Left renal pelvis (tissue), 4 donors: ENCODE results near the gene BAHCC1. TPM values are rescaled to one million over a fixed set of nuclear protein-coding genes. Genes with fewer than 3 reads are reported as not detected.

ENCODE experiments used
- DNase-seq, 4 donors: peaks; one replicate each; pipeline ENCODE4 v3.0.0-alpha.2; 2013; ENCODE audit warnings: low read depth in 4 of 4, low spot score in 3 of 4
- polyA plus RNA-seq, 4 donors: library from polyadenylated mRNA; unstranded; fragments of 120-200 nt; gene quantifications; one replicate each; pipeline ENCODE4 v1.2.1, GENCODE V29; 2013; ENCODE audit not compliant: insufficient read length in 4 of 4

The BAHCC1 gene
- polyA plus RNA-seq, 4 donors: 15.3 to 31.2 (median 17.6) TPM

DNA sequence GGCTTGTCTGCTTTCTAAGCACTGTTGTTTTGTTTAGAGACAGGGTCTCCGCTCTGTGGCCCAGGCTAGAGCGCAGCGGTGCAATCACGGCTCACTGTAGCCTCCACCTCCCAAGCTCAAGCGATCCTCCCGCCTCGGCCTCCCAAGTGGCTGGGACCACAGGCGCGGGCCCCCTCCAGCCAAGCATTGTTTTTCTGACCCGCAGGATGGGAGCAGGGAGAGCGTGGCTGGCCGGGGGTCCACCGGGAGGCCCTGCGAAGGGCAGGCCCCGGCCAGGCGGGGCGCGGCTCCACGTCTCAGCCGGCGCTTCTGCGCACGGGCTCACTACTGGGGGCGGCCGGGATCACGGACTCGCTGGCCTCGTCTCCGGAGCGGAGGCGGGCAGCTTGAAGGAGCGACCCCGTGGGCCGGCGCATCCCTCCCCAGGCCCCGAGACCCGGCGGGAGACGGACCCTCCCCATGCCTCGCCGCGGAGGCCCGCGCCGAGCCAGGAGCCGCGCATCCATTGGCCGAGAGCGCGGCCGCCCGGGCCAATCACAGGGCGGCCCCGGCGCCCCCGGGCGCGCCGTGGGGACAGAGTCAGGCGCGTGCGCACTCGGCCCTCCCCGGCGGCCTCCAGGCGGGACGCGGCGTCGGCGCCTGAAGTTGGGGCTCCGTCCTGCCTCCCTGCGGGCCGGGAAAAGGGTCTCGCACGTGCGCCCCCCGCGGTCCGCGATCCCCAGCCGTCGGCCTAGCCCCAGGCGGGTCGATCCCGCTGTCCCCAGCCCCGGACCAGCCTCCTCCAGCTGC, 92.4 kb downstream of the BAHCC1 start:
- peak in 3 of 4 donors; percentile 61 to 77 (median 70) for DNase-seq

DNA sequence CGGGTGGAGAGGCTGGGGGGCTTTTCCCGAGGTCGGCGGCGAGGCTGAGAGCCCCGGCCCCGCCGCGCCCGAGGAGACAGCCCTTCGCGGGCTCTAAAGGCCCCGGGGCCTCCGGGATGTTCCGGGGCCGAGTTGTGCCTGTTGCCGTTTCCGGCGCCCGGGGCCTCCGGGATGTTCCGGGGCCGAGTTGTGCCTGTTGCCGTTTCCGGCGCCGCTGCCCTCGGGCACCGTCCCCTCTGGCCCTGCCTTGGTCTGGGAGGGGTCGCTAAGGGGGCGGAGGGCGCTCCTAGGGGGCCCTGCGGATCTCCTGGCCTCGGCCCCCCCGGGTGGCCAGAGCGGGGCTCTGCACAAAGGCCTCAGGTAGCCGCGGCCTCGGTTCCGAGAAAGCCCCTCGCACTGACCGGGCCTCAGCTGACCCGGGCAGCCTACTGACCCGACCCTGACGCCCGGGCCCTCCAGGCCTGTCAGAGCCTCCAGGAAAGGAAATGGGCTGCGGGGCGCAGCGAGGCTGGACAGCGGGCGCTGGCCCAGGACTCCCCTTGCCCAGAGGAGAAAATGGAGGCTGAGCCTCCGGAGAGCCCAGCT, 93.1 kb downstream of the BAHCC1 start:
- DNase-seq: no peak

DNA sequence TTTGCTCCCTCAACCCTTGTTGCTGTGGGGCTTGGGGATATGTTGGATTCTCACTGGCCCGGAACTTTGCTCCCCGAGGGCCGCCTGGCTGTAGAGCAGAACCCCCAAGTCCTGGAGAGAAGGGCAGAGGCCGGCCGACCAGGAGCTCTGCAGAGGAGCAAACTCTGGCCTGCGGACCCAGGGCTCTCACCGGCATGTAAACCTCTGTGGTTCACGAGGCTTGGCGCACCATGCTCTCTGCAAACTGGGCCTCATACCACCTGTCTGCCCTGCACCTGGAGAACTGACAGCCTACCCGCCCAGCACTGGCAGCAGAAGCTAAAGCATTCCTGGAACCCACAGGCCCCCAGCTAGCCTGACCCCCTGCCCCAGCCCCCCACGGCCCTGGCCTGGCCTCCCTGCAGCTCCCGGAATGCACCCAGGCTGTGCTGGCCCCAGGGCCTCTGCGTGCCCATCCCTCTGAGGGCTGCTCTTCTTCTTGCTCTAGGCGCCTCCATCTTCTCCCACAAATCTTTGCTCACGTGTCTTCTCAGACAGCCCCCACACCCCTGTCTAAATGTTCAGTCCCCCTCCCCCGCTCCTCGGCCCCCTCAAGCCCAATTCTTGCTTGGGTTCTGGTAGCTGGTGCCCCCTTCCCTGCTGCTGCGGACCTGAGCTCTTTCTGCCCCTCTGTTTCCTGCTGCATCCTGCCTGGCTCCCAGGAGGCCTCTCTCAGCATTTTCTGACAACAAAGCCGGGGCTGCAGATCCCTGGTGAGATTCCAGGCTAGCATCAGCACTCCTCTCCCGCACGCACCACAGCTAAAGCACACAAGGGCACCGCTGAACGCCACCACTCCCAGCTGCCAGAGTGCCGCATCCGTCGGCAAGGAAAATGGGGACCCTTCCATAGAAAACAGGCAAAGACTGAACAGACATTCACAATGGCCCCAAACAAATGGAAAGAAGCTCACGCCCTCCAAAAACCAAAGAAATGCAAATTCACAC, 94.0 kb downstream of the BAHCC1 start:
- no peak for DNase-seq

DNA sequence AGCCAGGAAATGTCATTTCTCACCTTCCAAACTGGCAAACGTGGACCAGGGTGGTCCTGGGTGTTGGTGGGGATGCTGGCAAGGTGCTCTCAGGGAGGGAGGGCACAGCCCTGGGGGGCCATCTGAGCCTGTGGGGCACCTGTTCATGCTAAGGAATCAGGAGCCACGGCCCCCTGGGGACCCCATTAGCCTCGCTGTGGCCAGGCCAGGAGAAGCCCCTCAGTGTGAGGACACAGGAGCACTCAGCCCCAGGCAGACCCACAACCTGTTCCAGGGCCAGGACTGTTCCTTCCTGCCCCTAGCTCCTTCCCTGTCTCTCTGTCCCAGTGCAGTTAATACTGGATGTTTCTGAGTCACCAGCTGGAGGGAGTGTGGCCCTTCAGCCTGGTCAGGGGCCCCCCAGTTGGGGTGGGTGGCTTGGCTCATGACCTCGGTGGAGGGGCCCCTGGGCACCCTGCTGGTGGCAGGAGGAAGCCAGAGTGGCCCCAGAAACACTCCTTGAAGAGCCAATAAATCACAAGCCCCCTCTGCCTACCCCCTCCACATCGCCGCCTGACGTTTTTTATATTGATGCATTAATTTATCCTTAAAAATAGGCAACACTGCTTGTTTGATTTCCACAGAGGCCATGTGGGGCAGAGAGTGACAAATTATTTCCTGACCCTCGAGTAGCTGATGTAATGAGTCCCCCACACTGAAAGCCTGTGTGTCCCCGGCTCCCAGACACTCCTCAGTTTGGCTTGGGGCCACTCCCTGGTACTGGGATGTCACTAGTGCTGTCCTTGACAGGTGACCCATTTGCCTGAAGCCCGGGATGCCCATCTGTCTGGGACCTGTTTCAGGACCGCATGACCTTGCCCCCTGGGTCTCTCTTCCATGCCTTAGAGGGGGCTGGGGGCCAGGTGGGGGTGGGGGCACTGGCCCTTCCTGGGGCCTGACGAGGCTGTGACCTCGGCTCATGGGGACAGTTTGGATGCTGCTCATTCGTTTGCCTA, 95.0 kb downstream of the BAHCC1 start:
- no peak for DNase-seq

DNA sequence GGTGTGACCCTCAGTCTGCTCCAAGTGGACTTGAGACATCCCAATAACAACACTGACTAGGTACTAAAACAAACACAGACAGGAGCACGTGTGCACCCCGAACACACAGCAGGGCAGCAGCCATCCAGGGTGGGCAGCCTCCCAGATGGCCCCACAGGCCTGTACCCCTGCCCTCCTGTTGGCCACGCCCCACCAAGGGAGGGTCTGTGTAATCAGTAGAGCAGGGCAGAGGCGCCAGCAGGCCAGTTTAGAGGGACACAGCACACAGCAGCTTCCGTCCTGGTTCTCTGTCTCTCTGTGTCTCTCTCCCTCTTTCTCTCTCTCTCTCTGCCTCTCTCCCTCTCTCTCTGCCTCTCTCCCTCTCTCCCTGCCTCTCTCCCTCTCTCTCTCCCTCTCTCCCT, 95.9 kb downstream of the BAHCC1 start:
- DNase-seq: no peak

DNA sequence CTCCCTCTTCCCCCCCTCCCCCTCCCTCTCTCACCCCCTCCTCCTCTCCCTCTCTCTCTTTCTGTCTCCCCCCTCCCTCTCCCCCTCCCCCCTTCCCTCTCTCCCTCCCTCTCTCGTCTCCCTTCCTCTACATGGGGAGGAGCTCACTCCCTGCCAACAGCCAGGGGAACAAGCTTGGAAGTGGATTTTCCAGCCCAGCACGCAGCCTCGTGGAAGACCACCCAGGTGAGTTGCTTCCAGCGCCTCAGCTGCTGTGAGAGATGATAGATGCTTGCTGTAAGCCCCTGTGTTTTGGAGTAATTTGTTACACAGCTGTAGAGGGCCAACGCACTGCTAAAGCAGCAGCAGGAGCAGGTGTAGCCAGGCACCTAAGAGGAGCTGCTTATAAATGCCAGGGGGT, 96.5 kb downstream of the BAHCC1 start:
- no peak for DNase-seq

DNA sequence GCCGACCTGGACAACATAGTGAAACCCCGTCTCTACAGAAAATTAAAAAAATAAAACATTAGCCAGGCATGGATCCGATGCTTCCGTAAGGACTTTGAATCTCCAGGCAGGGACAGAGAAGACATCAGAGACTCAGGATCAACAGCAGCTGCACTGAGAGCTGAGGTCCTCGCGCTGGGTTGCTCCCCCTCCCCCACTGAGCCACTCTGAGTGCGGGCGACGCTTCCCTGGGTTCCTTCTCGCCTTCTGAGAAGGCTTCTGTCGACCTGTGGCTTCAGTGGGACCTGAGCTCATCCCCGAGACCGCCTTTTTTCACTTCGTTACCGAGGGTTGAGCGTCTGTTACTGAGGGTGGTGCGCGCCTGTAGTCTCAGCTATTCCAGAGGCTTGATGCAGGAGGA, 96.9 kb downstream of the BAHCC1 start:
- DNase-seq: no peak

DNA sequence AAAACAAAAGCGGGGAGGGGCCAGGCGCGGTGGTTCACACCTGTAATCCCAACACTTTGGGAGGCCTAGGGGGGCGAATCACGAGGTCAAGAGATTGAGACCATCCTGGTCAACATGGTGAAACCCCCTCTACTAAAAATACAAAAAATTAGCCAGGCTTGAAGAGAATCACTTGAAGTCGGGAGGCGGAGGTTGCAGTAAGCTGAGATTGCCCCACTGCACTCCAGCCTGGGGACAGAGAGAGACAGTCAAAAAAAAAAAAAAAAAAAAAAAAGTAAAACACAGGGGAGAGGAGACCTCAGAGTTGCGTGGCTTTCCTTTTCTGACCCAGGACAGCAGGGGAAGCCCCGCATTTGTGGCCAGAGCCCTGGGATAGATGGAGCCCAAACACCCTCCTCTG, 97.4 kb downstream of the BAHCC1 start:
- no peak for DNase-seq

DNA sequence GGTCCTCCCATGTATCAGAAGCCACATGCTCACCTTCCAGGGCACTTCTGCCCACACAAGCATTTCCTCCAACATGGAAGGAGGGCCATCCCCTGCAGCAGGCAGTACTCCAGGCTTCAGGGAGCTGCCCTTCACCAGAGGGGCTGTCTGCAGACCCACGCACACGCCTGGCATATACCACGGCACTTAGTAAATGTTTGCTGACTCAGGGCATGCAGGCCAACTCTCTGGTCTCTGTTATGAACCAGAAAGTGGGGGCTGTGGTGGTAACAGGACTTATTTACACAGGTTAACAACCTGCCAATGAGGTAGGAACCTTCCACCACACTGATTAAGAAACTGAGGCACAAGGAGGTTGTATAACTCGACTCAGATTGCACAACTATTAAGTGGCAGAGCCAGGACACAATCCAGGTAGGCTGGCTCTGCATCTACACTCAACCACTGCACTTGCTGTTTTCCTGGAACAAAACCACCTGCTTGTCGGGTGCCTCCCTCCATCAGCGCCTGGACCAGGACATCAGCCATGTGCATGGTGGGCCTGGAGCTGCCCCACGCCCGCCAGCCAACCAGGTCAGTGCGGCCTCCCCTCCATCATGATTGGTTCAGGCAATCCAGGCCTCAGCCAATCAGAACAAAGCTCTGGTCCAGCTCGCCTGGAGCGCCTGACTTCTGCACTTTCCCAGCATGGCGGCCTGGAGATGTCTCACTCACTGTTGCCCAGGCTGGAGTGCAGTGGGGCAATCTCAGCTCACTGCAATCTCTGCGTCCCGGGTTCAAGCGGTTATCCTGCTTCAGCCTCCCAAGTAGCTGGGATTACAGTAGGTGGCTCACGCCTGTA, 98.2 kb downstream of the BAHCC1 start:
- no peak for DNase-seq

DNA sequence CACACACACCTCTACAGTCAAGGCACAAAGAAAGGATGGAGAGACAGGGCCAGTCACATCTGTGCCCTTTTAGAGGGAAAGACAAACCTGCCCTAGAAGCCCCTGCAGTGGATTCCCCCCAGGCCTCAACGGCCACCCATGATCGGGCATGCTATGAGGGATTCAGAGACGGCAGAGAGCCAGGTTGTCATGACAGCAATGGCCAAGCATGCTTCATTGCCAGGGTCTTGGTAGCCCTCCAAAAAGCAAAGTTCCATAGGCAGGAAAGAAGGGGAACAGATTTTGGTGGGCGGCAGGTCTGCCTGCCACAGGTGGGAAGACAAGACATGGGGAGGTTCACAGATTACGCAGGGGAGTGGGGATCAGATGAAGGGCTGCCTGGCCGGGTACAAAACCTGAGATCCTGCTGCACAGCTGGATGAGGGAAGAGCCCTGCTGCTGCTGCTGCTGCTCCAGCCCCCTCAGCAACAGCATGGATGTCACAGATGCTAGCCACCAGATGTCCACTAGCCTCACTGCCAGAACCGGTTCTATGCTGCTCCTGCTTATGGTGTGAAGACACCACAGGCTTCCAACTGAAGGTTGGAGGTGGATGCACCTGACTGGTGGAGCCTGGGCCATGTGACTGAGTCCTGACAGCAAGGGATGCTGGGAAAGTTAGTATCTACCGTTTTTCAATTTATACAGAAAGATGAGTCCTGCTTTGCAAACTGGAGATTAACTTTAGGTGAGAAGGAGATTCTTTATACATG, 99.5 kb downstream of the BAHCC1 start:
- DNase-seq: no peak

DNA sequence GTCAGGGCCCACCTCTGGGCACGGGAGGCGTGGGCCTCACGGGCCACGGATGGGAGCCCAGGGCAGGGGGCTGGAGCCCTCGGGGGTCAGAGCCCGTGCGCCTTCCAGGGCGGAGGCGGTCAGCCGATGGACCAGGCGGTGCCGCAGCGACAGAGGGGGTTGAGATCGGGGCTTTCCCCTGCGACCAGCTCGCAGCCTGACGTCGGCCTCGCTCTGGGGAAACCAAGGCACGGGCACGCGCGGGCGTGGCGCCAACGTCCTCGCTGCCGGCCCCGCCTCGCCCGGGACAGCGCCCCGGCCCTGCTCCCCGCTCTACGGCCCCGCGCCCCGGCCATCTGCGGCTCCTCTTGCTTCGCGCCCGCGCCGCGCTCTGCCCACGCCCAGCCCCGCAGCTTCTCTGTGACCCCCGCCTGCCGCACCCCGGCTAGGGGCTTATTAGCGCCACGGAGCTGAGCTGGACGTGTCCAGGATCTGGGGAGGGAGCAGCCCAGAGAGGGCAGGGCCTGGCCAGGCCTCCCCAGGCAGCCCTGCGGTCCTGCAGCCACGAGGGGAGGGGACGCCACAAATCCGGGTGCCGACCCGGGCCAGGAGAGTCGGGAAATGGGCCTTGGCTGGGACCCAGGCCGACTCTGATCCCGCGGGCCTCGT, 103.8 kb downstream of the BAHCC1 start:
- no peak for DNase-seq

DNA sequence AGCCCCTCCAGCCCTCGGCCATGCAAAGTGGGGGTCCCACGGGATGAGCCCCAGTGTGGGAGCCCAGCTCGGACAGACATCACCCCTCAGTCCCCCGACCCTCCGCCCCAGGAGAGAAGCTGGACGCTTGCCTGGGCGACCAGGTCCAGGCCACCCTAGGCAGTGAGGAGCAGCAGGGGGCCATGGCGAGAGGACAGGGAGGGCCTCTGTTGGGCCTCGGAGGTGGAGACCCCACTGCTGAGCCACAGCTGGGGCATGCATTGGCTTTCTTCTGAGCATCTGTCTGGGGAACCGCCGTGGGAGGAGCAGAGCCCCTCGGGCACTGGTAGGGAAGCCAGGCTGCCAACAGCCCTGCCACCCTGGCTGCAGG, 104.3 kb downstream of the BAHCC1 start:
- DNase-seq: no peak

DNA sequence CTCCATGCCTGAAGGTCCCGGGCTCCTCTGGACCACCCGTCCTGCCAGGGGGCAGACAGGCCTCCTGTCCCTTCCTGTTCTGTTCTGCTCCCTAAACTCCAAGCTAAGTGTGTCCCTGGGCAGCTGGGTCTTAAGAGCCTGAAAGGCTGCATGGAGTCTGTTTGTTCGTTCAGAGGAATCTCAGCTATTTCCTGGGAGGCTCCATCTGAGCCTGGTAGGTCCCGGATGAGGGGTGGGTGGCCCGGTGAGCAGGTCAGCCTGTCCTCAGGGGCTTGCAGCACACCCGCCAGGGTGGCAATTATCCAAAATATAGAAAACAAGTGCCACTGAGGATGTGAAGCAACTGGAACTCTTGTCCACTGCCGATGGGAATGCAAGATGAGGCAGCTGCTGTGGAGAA, 104.8 kb downstream of the BAHCC1 start:
- no peak for DNase-seq

DNA sequence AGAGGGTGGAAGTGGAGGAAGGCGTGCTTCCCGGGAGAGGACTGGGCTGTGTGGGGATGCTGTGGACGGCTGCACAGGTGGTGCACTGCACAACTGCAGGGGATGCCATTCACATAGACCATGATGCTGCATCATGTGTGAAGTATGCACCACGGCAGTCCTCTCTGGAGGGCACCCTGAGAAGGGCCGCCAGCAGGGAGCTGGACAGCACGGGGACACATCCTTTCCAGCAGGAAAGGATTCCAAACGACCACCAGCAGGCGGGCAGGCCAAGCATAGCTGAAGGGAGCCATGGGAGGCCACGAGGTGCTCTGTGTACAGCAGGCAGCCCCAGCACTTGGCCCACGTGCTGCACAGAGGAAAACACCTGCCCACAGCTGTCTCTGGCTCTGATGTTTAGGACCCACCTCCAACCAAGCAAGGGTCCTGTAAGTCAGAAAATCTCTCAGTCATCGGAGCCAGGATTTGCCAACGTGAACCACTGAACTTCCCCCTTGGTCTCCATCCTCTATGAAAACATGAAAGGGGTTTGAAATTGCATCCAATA, 107.3 kb downstream of the BAHCC1 start:
- no peak for DNase-seq

DNA sequence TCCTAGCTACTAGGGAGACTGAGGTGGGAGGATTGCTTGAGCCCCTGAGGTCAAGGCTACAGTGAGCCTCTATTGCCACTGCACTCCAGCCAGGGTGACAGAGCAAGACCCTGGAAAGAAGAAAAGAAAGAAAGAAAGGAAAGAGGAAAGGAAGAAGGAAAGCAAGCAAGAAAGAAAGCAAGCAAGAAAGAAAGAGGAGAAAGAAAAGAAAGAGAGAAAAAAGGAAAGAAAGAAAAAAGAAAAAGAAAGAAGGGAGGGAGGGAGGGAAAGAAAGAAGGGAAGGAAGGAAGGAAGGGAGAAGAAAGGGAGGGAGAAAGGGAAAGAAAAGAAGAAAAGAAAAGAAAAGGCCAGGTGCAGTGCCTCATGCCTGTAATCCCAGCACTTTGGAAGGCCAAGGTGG, 108.4 kb downstream of the BAHCC1 start:
- DNase-seq: no peak

DNA sequence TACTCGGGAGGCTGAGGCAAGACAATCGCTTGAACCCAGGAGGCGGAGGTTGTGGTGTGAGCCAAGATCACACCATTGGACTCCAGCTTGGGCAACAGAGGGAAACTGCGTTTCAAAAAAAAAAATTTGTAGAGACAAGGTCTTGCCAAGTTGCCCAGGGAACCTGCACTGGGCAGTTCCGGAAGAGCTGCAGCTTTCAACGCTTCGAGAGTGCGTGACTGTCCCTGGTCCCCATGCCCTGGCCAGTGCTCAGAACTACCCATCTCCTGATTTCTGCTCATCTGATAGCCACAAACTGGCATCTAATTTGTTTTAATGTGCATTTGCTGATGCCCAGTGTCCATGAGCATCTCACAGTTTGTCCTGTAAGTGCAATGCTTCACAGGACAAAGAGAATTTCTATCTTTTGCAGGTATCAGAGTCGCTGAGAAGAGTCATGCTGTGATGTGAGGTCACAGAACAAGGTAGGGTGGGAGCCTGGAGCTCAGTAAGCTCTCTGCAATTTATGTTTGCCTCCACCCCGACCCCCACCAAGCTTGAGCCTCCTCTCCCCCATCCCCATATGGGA, 113.5 kb downstream of the BAHCC1 start:
- DNase-seq: no peak

DNA sequence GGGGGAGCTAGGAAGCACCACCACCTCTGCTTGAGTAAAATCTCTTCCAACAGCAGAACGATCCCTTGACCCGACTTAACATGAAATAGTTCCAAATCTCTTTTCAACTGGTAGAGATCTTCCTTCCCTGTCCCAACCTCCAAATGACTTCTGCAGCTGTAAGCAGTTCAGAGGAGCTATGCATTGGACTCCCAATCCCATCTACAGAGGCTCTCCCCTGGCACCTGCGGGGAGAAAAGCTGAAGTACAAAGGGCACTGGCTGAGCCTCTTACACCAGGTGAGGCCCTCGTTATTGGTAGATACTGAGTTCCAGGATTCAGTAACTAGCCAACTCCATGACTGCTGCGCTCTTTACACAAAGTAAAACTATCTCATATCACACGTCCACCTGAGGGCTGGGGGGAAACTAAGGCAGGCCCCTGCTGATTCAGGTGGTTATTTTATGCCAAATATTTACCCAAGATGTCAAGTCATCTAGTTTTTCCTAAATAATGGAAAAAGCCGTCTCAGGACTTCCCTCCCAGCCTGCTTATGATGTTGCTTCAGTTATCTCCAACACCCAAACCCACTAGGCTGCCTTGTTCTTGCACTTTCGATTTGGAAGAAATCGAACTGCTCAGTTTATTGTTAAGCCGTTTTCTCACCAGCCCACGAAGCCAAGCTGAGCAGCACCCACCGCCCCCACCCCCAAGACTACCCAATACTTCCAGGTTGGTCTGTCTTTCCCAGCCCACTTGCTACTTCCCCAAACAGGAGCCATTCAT, 114.1 kb downstream of the BAHCC1 start:
- no peak for DNase-seq
